ENCODE measurements around the gene SLC36A3. TPM values are rescaled to one million over a fixed set of nuclear protein-coding genes. Genes with fewer than 3 reads are reported as not detected.

Gene SLC36A3
- total RNA-seq, 1 experiment from 2014 or later = not detected

- intact Hi-C loops (cut with micrococcal nuclease) = loop anchor here (1.0 kb wide), 1 partner anchor 10 kb away; the partner anchor contains the start of gene CCDC69
- peak; percentile 96 for DNase-seq (ENCODE audit: unreplicated experiment)
- H3K27me3 Mint-ChIP-seq (ENCODE audit: insufficient read depth, unreplicated experiment) = no peaks in the 10 kb centered on the region
Observed at GRCh38 chr5:151234476-151235238, 68.9 kb downstream of the SLC36A3 start.

GRCh38 chr5:151233616-151234085 is 69.9 kb downstream of the SLC36A3 start:
- Mint-ChIP-seq H3K9me3 (ENCODE audit: unreplicated experiment) (no peaks in the 10 kb centered on the region), H3K4me1 (ENCODE audit: insufficient read depth, unreplicated experiment) (peaks cover 9% of the 10 kb centered on the region), H3K27ac (ENCODE audit: low read depth, unreplicated experiment) (no peak overlapping the region), H3K27me3 (ENCODE audit: insufficient read depth, unreplicated experiment) (no peaks in the 10 kb centered on the region), H3K36me3 (ENCODE audit: insufficient read depth, unreplicated experiment) (no peaks in the 10 kb centered on the region), H3K4me3 (ENCODE audit: unreplicated experiment) (no peak overlapping the region)
- intact Hi-C loops (cut with micrococcal nuclease) = loop anchor here (1.0 kb wide), 1 partner anchor 9 kb away; the partner anchor contains the start of gene CCDC69
- no peak for TF ChIP-seq CTCF (IDR thresholded peaks at IDR 0.05; ENCODE audit: unreplicated experiment)
- no peak for DNase-seq (ENCODE audit: unreplicated experiment)
- ChIA-PET CTCF (interaction anchor here (0.7 to 10.1 kb wide), 6 partner anchors 68 to 387 kb away, joined by 3 to 338 read pairs (median 9); no protein-coding TSS in a partner anchor), POLR2A (interaction anchor here (0.7 to 2.6 kb wide), 3 partner anchors 10 to 156 kb away, joined by 3 to 22 read pairs (median 11); partner anchors contain the start of genes CCDC69 and GM2A)
- no TSS peak for BruUV-seq (replicated peaks)

More at GRCh38 chr5:151234476-151235238, 68.9 kb downstream of the SLC36A3 start:
- no peak overlapping the region for H3K4me3 Mint-ChIP-seq (ENCODE audit: unreplicated experiment)
- H3K9me3 Mint-ChIP-seq (ENCODE audit: unreplicated experiment) = no peaks in the 10 kb centered on the region
- POLR2A ChIA-PET = interaction anchor here (0.8 to 2.6 kb wide), 3 partner anchors 11 to 18 kb away, joined by 3 to 22 read pairs (median 11); partner anchors contain the start of genes CCDC69 and GM2A
- CTCF ChIA-PET = interaction anchor here (0.7 to 10.1 kb wide), 13 partner anchors 15 to 388 kb away, joined by 3 to 338 read pairs (median 4); no protein-coding TSS in a partner anchor
- peak overlapping the region; percentile 32 for H3K27ac Mint-ChIP-seq (ENCODE audit: low read depth, unreplicated experiment)
- peaks cover 9% of the 10 kb centered on the region for H3K4me1 Mint-ChIP-seq (ENCODE audit: insufficient read depth, unreplicated experiment)
- no peak for TF ChIP-seq CTCF (IDR thresholded peaks at IDR 0.05; ENCODE audit: unreplicated experiment)
- H3K36me3 Mint-ChIP-seq (ENCODE audit: insufficient read depth, unreplicated experiment) = no peaks in the 10 kb centered on the region
- no TSS peak for BruUV-seq (replicated peaks)

- ChIA-PET CTCF (interaction anchor here (0.6 to 4.0 kb wide), 6 partner anchors 8 to 384 kb away, joined by 3 to 34 read pairs (median 4); partner anchors contain the start of gene CCDC69), POLR2A (interaction anchor here (1.3 kb wide), 1 partner anchor 29 kb away, joined by 5 read pairs; no protein-coding TSS in a partner anchor)
- TF ChIP-seq CTCF (IDR thresholded peaks at IDR 0.05; ENCODE audit: unreplicated experiment) = no peak
- no peaks in the 10 kb centered on the region for H3K9me3 Mint-ChIP-seq (ENCODE audit: unreplicated experiment)
- no peaks in the 10 kb centered on the region for H3K36me3 Mint-ChIP-seq (ENCODE audit: insufficient read depth, unreplicated experiment)
- no peak overlapping the region for H3K27ac Mint-ChIP-seq (ENCODE audit: low read depth, unreplicated experiment)
- no peaks in the 10 kb centered on the region for H3K27me3 Mint-ChIP-seq (ENCODE audit: insufficient read depth, unreplicated experiment)
- DNase-seq (ENCODE audit: unreplicated experiment) = no peak
- BruUV-seq (replicated peaks) = no TSS peak
- intact Hi-C loops (cut with micrococcal nuclease) = no loop called here
- H3K4me1 Mint-ChIP-seq (ENCODE audit: insufficient read depth, unreplicated experiment) = peaks cover 9% of the 10 kb centered on the region
- H3K4me3 Mint-ChIP-seq (ENCODE audit: unreplicated experiment) = no peak overlapping the region
Observed at GRCh38 chr5:151231359-151231758, 72.2 kb downstream of the SLC36A3 start.
